ENCODE results near the gene GAGE12H. TPM values are rescaled to one million over a fixed set of nuclear protein-coding genes. Genes with fewer than 3 reads are reported as not detected.

Gene GAGE12H
- polyA plus RNA-seq, 1 donor from 2014 or later, result not detected

Other genes with a start within 250 kb of the GAGE12H start
- not detected for gene GAGE13, start 248.4 kb upstream of the GAGE12H start, polyA plus RNA-seq
- not detected for gene GAGE12C, start 47.8 kb upstream of the GAGE12H start, polyA plus RNA-seq
- not detected for gene GAGE12D, start 38.2 kb upstream of the GAGE12H start, polyA plus RNA-seq
- gene GAGE12E, start 28.7 kb upstream of the GAGE12H start, polyA plus RNA-seq, result not detected
- gene GAGE12F, start 19.1 kb upstream of the GAGE12H start, polyA plus RNA-seq, result not detected
- gene GAGE12G, start 9.5 kb upstream of the GAGE12H start, polyA plus RNA-seq, result not detected
- gene GAGE2A, start 9.5 kb downstream of the GAGE12H start, polyA plus RNA-seq, result not detected
- gene GAGE1, start 19.1 kb downstream of the GAGE12H start, polyA plus RNA-seq, result not detected
- gene PAGE1, start 116.0 kb downstream of the GAGE12H start, polyA plus RNA-seq, result not detected
- gene PAGE4, start 249.4 kb downstream of the GAGE12H start, polyA plus RNA-seq, result not detected

Measured in IgD-negative memory B cell (primary cell).